ENCODE measurements around the gene SLC29A3. TPM values are rescaled to one million over a fixed set of nuclear protein-coding genes. Genes with fewer than 3 reads are reported as not detected.
"Not testable (repeated sequence)": the region's sequence is repeated elsewhere in the genome, so short reads cannot be mapped to it uniquely, and the experiment has no call there.

The SLC29A3 gene
- total RNA-seq, 1 donor from 2014 or later, result 5.3 TPM

DNA sequence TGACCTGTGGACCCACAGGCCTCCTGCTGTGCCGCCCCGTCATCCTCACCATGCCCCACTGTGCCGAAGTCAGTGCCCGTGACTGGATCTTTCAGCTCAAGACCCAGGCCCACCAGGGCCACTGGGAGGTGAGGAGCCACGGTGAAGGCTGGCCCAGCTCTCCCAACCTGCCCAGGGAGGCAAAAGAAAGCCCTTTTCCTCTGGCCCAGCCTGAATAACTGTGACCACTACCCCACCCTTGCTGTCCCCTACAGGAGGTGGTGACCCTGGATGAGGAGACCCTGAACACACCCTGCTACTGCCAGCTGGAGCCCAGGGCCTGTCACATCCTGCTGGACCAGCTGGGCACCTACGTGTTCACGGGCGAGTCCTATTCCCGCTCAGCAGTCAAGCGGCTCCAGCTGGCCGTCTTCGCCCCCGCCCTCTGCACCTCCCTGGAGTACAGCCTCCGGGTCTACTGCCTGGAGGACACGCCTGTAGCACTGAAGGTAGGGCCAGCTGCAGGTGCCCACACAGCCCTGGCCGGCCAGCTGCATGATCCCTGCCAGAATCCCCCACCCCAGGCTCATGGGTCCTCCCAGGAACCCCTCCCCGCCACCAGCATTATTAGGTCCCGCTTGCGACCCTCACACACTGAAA, 25.5 kb upstream of the SLC29A3 start:
- Mint-ChIP-seq H3K27ac (ENCODE audit: unreplicated experiment) (no peak overlapping the region), H3K27me3 (ENCODE audit: low read depth) (peaks cover 2% of the 10 kb centered on the region), H3K36me3 (ENCODE audit: low read depth) (no peaks in the 10 kb centered on the region), H3K9me3 (no peaks in the 10 kb centered on the region), H3K4me1 (no peaks in the 10 kb centered on the region), H3K4me3 (no peak overlapping the region)
- DNase-seq (ENCODE audit: low read depth, low spot score), result no peak
- TF ChIP-seq, protein P1, sequence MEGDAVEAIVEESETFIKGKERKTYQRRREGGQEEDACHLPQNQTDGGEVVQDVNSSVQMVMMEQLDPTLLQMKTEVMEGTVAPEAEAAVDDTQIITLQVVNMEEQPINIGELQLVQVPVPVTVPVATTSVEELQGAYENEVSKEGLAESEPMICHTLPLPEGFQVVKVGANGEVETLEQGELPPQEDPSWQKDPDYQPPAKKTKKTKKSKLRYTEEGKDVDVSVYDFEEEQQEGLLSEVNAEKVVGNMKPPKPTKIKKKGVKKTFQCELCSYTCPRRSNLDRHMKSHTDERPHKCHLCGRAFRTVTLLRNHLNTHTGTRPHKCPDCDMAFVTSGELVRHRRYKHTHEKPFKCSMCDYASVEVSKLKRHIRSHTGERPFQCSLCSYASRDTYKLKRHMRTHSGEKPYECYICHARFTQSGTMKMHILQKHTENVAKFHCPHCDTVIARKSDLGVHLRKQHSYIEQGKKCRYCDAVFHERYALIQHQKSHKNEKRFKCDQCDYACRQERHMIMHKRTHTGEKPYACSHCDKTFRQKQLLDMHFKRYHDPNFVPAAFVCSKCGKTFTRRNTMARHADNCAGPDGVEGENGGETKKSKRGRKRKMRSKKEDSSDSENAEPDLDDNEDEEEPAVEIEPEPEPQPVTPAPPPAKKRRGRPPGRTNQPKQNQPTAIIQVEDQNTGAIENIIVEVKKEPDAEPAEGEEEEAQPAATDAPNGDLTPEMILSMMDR (conservative IDR thresholded peaks at IDR 0.05), result no peak

- no peaks in the 10 kb centered on the region for H3K4me1 Mint-ChIP-seq
- DNase-seq (ENCODE audit: low read depth, low spot score), result no peak
- H3K27ac Mint-ChIP-seq (ENCODE audit: unreplicated experiment), result no peak overlapping the region
- H3K36me3 Mint-ChIP-seq (ENCODE audit: low read depth), result no peaks in the 10 kb centered on the region
- H3K4me3 Mint-ChIP-seq, result no peak overlapping the region
- H3K9me3 Mint-ChIP-seq, result no peaks in the 10 kb centered on the region
- peaks cover 2% of the 10 kb centered on the region for H3K27me3 Mint-ChIP-seq (ENCODE audit: low read depth)
- TF ChIP-seq, protein P1 (conservative IDR thresholded peaks at IDR 0.05), result no peak
Observed at GRCh38 chr10:71294091-71294561, 24.9 kb upstream of the SLC29A3 start.

GRCh38 chr10:71294856-71295255, 24.2 kb upstream of the SLC29A3 start:
- no peaks in the 10 kb centered on the region for H3K9me3 Mint-ChIP-seq
- no peak overlapping the region for H3K27ac Mint-ChIP-seq (ENCODE audit: unreplicated experiment)
- H3K36me3 Mint-ChIP-seq (ENCODE audit: low read depth), result no peaks in the 10 kb centered on the region
- H3K4me1 Mint-ChIP-seq, result peaks cover 6% of the 10 kb centered on the region
- H3K4me3 Mint-ChIP-seq, result no peak overlapping the region
- peaks cover 2% of the 10 kb centered on the region for H3K27me3 Mint-ChIP-seq (ENCODE audit: low read depth)
- no peak for DNase-seq (ENCODE audit: low read depth, low spot score)
- TF ChIP-seq, protein P1 (conservative IDR thresholded peaks at IDR 0.05), result no peak

- H3K27ac Mint-ChIP-seq (ENCODE audit: unreplicated experiment), result no peak overlapping the region
- peaks cover 9% of the 10 kb centered on the region for H3K4me1 Mint-ChIP-seq
- H3K27me3 Mint-ChIP-seq (ENCODE audit: low read depth), result peaks cover 2% of the 10 kb centered on the region
- no peak overlapping the region for H3K4me3 Mint-ChIP-seq
- TF ChIP-seq, protein P1 (conservative IDR thresholded peaks at IDR 0.05), result no peak
- no peaks in the 10 kb centered on the region for H3K36me3 Mint-ChIP-seq (ENCODE audit: low read depth)
- no peaks in the 10 kb centered on the region for H3K9me3 Mint-ChIP-seq
- DNase-seq (ENCODE audit: low read depth, low spot score), result no peak
Observed at GRCh38 chr10:71295641-71296040, 23.4 kb upstream of the SLC29A3 start.

DNA sequence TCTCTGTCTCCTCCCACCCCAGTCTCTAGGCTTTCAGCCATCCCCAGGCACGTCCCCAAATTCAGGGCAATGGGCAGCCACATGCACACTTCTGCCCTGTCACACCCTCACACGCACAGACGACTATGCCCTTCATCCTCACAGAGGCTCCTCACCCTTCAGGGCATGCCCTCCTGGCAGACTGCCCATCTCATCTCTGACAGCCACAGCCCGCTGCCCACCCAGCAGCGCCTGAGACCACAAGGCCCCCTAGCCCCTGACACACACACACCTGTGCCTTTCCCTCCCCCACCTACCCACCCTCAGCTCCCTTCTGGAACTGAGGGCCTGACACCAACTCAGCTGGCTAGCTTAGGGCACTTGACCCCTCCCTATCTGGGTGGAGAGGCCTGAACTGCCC, 23.0 kb upstream of the SLC29A3 start:
- no peak overlapping the region for H3K4me3 Mint-ChIP-seq

GRCh38 chr10:71296811-71297210, 22.2 kb upstream of the SLC29A3 start:
- not testable (repeated sequence) for H3K27me3 Mint-ChIP-seq (ENCODE audit: low read depth); H3K4me1 Mint-ChIP-seq; H3K36me3 Mint-ChIP-seq (ENCODE audit: low read depth); H3K27ac Mint-ChIP-seq (ENCODE audit: unreplicated experiment); H3K4me3 Mint-ChIP-seq; H3K9me3 Mint-ChIP-seq; DNase-seq (ENCODE audit: low read depth, low spot score)

More for the DNA sequence above, 23.0 kb upstream of the SLC29A3 start:
- Mint-ChIP-seq H3K9me3 (no peaks in the 10 kb centered on the region), H3K36me3 (ENCODE audit: low read depth) (no peaks in the 10 kb centered on the region), H3K27me3 (ENCODE audit: low read depth) (peaks cover 2% of the 10 kb centered on the region), H3K27ac (ENCODE audit: unreplicated experiment) (peak overlapping the region; percentile 93), H3K4me1 (peaks cover 9% of the 10 kb centered on the region)
- DNase-seq (ENCODE audit: low read depth, low spot score), result no peak
- TF ChIP-seq, protein P1 (conservative IDR thresholded peaks at IDR 0.05), result no peak

Measured in neural crest cell (in vitro differentiated cells).